T-helper 17 cell (primary cell): ENCODE results near the gene IGSF21. TPM values are rescaled to one million over a fixed set of nuclear protein-coding genes. Genes with fewer than 3 reads are reported as not detected.

Experiments
- ATAC-seq: fragments of 150-1000 bp; cut with Tn5 transposase; 2 replicates; pipeline ENCODE4 v1.10.0; 2021; ENCODE audit warnings: mild to moderate bottlenecking, moderate library complexity
- DNase-seq, 3 donors: peaks; one replicate each; pipeline versions ENCODE4 v3.0.0 to v3.0.0-alpha.2; 2020 to 2021
- H3K9me3 ChIP-seq: one replicate; pipeline ENCODE4 v1.7.0; 2013; ENCODE audit warnings: low read length, mild to moderate bottlenecking; ENCODE audit not compliant: control insufficient read depth, poor library complexity, severe bottlenecking
- H3K27ac Mint-ChIP-seq: one replicate; pipeline ENCODE4 v1.8.0; 2022; ENCODE audit warnings: mild to moderate bottlenecking, moderate library complexity, mixed read lengths
- H3K27me3 Mint-ChIP-seq: one replicate; pipeline ENCODE4 v1.8.0; 2022; ENCODE audit warnings: mixed read lengths
- H3K36me3 Mint-ChIP-seq: one replicate; pipeline ENCODE4 v1.8.0; 2022; ENCODE audit warnings: low read depth, mixed read lengths
- H3K4me1 Mint-ChIP-seq: one replicate; pipeline ENCODE4 v1.8.0; 2022; ENCODE audit warnings: mild to moderate bottlenecking, mixed read lengths
- H3K4me3 Mint-ChIP-seq: one replicate; pipeline ENCODE4 v1.8.0; 2022; ENCODE audit warnings: mild to moderate bottlenecking, moderate library complexity, mixed read lengths
- total RNA-seq, 4 donors: library from RNA in 2 of 4; stranded (reverse) in 2 of 4; gene quantifications; one replicate each; pipeline ENCODE4 v1.2.3 and lab custom pipeline; 2022 to 2026

Gene IGSF21
- total RNA-seq, 2 donors from 2014 or later: not detected

DNA sequence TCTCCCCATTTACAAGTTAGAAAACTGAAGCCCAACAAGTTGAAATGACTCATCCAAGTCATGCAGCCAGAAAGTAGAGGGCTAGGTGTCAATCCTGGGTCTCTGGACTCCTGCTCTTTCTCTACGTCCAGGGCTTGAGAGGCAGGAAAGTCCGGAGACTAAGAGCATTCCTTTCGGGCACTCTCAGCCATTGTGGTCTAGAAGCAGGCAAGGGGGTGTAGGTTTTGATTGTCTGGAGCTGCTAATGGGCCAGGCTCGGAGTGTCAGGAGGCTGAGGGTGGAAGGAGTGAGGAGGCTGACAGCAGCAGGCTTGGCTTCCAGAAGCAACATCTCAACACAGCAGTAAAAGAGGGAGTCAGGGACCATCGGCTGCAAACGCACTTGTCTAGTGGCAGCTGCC, 265.6 kb downstream of the IGSF21 start:
- DNase-seq: no peak
- Mint-ChIP-seq H3K27me3 (peaks cover 11% of the 10 kb centered on the region), H3K27ac (no peak overlapping the region), H3K4me1 (no peaks in the 10 kb centered on the region), H3K36me3 (no peaks in the 10 kb centered on the region), H3K4me3 (no peak overlapping the region)
- no peak for ATAC-seq
- no peaks in the 10 kb centered on the region for H3K9me3 ChIP-seq

- DNase-seq: no peak
- no peak for ATAC-seq
- H3K9me3 ChIP-seq: no peaks in the 10 kb centered on the region
- Mint-ChIP-seq H3K27me3 (peaks cover 11% of the 10 kb centered on the region), H3K36me3 (no peaks in the 10 kb centered on the region), H3K4me1 (no peaks in the 10 kb centered on the region), H3K27ac (no peak overlapping the region), H3K4me3 (no peak overlapping the region)
Observed at GRCh38 chr1:18373882-18374493, 266.4 kb downstream of the IGSF21 start.

- Mint-ChIP-seq H3K4me1 (no peaks in the 10 kb centered on the region), H3K27ac (no peak overlapping the region), H3K4me3 (no peak overlapping the region), H3K36me3 (no peaks in the 10 kb centered on the region), H3K27me3 (peaks cover 6% of the 10 kb centered on the region)
- DNase-seq: no peak
- no peak for ATAC-seq
- no peaks in the 10 kb centered on the region for H3K9me3 ChIP-seq
Observed at GRCh38 chr1:18376661-18377060, 269.1 kb downstream of the IGSF21 start.

DNA sequence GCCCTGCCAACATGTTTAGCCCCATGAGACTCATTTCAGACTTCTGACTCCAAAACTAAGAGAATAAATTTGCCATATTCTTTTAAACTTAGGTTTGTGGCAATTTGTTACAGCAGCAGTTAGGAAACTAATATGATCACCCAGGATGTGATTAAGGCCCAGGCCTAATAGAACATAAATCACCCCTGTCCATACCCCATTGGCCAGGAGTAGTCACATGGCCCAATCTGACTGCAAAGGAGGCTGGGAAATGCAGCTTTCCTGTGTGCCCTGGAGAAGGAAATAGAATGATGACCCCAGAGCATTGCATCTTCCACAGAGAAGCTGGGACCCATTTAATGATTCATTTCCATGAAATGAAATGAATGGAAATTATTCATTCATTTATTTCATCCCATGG, 272.7 kb downstream of the IGSF21 start:
- peaks cover 8% of the 10 kb centered on the region for H3K27me3 Mint-ChIP-seq
- no peak for DNase-seq
- no peak overlapping the region for H3K27ac Mint-ChIP-seq
- no peaks in the 10 kb centered on the region for H3K4me1 Mint-ChIP-seq
- H3K9me3 ChIP-seq: no peaks in the 10 kb centered on the region
- ATAC-seq: no peak
- no peak overlapping the region for H3K4me3 Mint-ChIP-seq
- H3K36me3 Mint-ChIP-seq: peaks cover 4% of the 10 kb centered on the region

- Mint-ChIP-seq H3K4me3 (no peak overlapping the region), H3K27me3 (peaks cover 26% of the 10 kb centered on the region), H3K27ac (no peak overlapping the region), H3K4me1 (no peaks in the 10 kb centered on the region), H3K36me3 (peaks cover 4% of the 10 kb centered on the region)
- DNase-seq (no peak), ATAC-seq (no peak)
- no peaks in the 10 kb centered on the region for H3K9me3 ChIP-seq
Observed at GRCh38 chr1:18384059-18384458, 276.5 kb downstream of the IGSF21 start.

DNA sequence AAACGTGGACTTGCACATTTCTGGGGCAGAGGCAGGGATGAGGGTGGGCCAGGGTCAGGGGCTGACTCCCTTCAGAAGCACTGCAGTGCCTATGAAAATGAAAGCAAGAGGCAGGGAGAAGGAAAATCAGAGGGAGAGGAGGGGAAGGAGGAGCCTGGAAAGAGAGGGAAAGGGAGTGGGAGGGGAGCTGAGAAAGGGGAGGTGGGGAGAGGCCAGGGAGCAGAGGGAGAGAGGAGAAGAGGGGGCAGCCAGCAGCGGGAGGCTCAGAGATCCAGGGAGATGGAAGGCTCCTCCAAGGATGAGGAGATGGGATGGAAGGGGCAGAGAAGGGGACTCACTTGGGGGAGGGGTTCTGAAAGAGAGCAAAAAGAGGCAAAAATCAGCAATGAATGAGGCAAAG, 276.9 kb downstream of the IGSF21 start:
- H3K4me1 Mint-ChIP-seq: no peaks in the 10 kb centered on the region
- H3K27me3 Mint-ChIP-seq: peaks cover 26% of the 10 kb centered on the region
- ATAC-seq (no peak), DNase-seq (no peak)
- no peaks in the 10 kb centered on the region for H3K9me3 ChIP-seq
- peaks cover 4% of the 10 kb centered on the region for H3K36me3 Mint-ChIP-seq
- H3K27ac Mint-ChIP-seq: no peak overlapping the region
- no peak overlapping the region for H3K4me3 Mint-ChIP-seq

DNA sequence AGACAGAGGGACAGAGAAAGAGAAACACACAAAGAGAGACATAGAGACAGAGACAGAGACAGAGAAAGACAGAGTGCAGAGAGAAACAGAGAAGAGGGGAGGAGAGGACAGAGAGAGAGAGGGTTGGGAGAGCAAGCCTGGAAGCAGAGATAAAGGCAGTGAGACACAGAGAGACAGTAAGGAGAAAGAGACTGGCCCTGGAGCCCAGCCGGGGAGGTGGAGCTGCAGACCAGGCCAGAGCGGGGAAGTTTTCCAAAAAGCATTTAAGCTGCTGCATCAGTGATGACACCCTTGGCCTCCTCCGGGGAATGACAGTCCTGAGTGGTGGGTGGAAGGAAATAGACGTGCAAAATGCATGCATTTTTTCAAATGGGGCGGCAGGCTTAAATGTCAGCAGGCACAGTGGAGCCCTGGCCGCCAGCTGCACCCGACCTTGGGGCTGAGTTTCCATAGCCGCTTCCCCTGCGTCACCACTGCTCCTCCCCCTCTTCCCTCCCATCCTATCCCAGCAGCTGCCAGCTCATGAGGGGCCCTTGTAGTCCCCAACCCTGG, 277.7 kb downstream of the IGSF21 start:
- Mint-ChIP-seq H3K27ac (no peak overlapping the region), H3K36me3 (peaks cover 4% of the 10 kb centered on the region), H3K4me1 (no peaks in the 10 kb centered on the region), H3K27me3 (peaks cover 26% of the 10 kb centered on the region), H3K4me3 (no peak overlapping the region)
- ATAC-seq (no peak), DNase-seq (no peak)
- no peaks in the 10 kb centered on the region for H3K9me3 ChIP-seq

DNA sequence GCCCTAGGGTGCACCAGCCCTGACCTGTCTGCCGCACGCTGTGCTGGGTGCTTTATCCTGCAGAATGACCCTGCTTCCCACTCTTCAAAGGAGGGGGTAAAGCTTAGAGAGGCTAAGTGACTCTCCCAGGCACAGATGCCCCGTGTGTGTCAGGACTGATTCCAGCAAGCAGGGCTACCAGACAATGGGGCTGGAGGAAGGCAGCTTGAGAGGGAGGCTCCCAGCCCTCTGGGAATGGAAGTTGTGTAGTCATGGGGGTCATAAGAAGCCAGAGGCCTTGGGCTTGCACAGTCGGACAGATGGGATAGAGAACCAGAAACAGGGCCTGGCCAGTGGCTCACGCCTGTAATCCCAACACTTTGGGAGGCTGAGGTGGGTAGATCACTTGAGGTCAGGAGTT, 279.0 kb downstream of the IGSF21 start:
- H3K4me1 Mint-ChIP-seq: no peaks in the 10 kb centered on the region
- DNase-seq: no peak
- peaks cover 26% of the 10 kb centered on the region for H3K27me3 Mint-ChIP-seq
- ATAC-seq: no peak
- no peak overlapping the region for H3K27ac Mint-ChIP-seq
- H3K4me3 Mint-ChIP-seq: no peak overlapping the region
- peaks cover 4% of the 10 kb centered on the region for H3K36me3 Mint-ChIP-seq
- H3K9me3 ChIP-seq: no peaks in the 10 kb centered on the region

- H3K9me3 ChIP-seq: no peaks in the 10 kb centered on the region
- Mint-ChIP-seq H3K27ac (no peak overlapping the region), H3K4me3 (no peak overlapping the region), H3K36me3 (peaks cover 4% of the 10 kb centered on the region), H3K4me1 (no peaks in the 10 kb centered on the region), H3K27me3 (peaks cover 26% of the 10 kb centered on the region)
- ATAC-seq (no peak), DNase-seq (no peak)
Observed at GRCh38 chr1:18387307-18387706, 279.7 kb downstream of the IGSF21 start.

GRCh38 chr1:18390953-18391352, 283.4 kb downstream of the IGSF21 start:
- Mint-ChIP-seq H3K36me3 (no peaks in the 10 kb centered on the region), H3K27ac (no peak overlapping the region), H3K4me3 (no peak overlapping the region), H3K4me1 (no peaks in the 10 kb centered on the region), H3K27me3 (peaks cover 39% of the 10 kb centered on the region)
- DNase-seq: no peak
- no peak for ATAC-seq
- peaks cover 3% of the 10 kb centered on the region for H3K9me3 ChIP-seq

- Mint-ChIP-seq H3K27me3 (peaks cover 46% of the 10 kb centered on the region), H3K4me1 (no peaks in the 10 kb centered on the region), H3K27ac (no peak overlapping the region), H3K36me3 (no peaks in the 10 kb centered on the region), H3K4me3 (no peak overlapping the region)
- DNase-seq (no peak), ATAC-seq (no peak)
- H3K9me3 ChIP-seq: peaks cover 3% of the 10 kb centered on the region
Observed at GRCh38 chr1:18394563-18395156, 287.1 kb downstream of the IGSF21 start.

- no peak for ATAC-seq
- no peak for DNase-seq
- Mint-ChIP-seq H3K27me3 (peaks cover 53% of the 10 kb centered on the region), H3K27ac (no peak overlapping the region), H3K4me1 (no peaks in the 10 kb centered on the region), H3K36me3 (no peaks in the 10 kb centered on the region), H3K4me3 (no peak overlapping the region)
- H3K9me3 ChIP-seq: peaks cover 3% of the 10 kb centered on the region
Observed at GRCh38 chr1:18396247-18396980, 288.8 kb downstream of the IGSF21 start.

DNA sequence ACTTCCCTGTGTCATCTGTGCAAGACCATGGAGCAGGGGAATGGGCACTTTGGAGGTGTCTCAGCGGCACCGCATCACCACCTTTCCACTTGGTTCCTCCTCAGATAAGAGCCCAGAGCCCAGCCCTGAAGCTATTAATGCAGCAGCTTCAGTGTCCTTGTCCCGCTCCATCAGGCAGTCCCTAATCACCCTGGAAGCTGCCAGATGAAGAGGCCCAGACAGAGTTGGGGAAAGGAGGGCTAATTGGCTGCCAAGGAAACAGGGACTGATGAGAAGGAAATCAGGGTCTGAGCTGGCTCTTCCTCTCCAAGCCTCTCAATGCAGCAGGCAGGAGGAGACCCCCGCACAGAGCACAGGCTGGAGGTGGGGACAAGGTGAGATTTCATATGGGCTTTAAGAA, 290.0 kb downstream of the IGSF21 start:
- DNase-seq: no peak
- H3K4me1 Mint-ChIP-seq: no peaks in the 10 kb centered on the region
- ATAC-seq: no peak
- H3K27ac Mint-ChIP-seq: no peak overlapping the region
- no peak overlapping the region for H3K4me3 Mint-ChIP-seq
- peaks cover 60% of the 10 kb centered on the region for H3K27me3 Mint-ChIP-seq
- peaks cover 3% of the 10 kb centered on the region for H3K9me3 ChIP-seq
- H3K36me3 Mint-ChIP-seq: no peaks in the 10 kb centered on the region
